ENCODE data around the gene ZBTB47. TPM values are rescaled to one million over a fixed set of nuclear protein-coding genes. Genes with fewer than 3 reads are reported as not detected.

Gene ZBTB47
- polyA plus RNA-seq, 1 donor from 2014 or later, result 4.8 TPM

DNA sequence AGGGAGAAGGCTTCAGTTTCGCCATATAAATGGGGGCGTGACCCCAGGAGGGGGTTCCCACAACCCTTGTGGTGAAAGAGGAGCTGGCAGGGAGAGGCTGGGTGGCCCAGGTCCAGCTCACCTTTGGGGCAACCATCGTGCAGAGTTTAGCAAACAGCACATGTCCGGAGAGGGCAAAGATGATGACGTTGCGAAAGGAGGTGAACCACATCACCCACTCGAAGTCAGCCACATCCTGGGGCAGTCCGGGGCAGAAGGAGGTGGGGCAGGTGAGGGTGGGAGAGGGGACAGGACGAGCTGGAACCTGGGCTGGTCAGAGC lies 45.4 kb downstream of the ZBTB47 start:
- H3K4me2 ChIP-seq (ENCODE audit: low read length), result no peak overlapping the region
- no peaks in the 10 kb centered on the region for H3K27me3 ChIP-seq (ENCODE audit: insufficient read depth, low read depth, low read length)
- H2AFZ ChIP-seq (ENCODE audit: low read depth, low read length), result no peak overlapping the region
- TF ChIP-seq RAD21 (conservative IDR thresholded peaks at IDR 0.05), result no peak
- no peak for TF ChIP-seq TAF1 (IDR thresholded peaks at IDR 0.05; ENCODE audit: low read depth)
- TF ChIP-seq EZH2 (IDR thresholded peaks at IDR 0.05; ENCODE audit: borderline replicate concordance, insufficient read depth, low read length, poor library complexity, severe bottlenecking), result no peak
- TF ChIP-seq MXI1 (conservative IDR thresholded peaks at IDR 0.05; ENCODE audit: poor library complexity, severe bottlenecking), result no peak
- no peak for TF ChIP-seq EP300 (conservative IDR thresholded peaks at IDR 0.05; ENCODE audit: poor library complexity, severe bottlenecking)
- no peak for TF ChIP-seq SMC3 (conservative IDR thresholded peaks at IDR 0.05; ENCODE audit: poor library complexity)
- TF ChIP-seq, protein P1, sequence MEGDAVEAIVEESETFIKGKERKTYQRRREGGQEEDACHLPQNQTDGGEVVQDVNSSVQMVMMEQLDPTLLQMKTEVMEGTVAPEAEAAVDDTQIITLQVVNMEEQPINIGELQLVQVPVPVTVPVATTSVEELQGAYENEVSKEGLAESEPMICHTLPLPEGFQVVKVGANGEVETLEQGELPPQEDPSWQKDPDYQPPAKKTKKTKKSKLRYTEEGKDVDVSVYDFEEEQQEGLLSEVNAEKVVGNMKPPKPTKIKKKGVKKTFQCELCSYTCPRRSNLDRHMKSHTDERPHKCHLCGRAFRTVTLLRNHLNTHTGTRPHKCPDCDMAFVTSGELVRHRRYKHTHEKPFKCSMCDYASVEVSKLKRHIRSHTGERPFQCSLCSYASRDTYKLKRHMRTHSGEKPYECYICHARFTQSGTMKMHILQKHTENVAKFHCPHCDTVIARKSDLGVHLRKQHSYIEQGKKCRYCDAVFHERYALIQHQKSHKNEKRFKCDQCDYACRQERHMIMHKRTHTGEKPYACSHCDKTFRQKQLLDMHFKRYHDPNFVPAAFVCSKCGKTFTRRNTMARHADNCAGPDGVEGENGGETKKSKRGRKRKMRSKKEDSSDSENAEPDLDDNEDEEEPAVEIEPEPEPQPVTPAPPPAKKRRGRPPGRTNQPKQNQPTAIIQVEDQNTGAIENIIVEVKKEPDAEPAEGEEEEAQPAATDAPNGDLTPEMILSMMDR (IDR thresholded peaks at IDR 0.05; ENCODE audit: poor library complexity, severe bottlenecking), result no peak
- no peak for TF ChIP-seq POLR2AphosphoS5 (IDR thresholded peaks at IDR 0.05)
- no peak for TF ChIP-seq REST (IDR thresholded peaks at IDR 0.05; ENCODE audit: borderline replicate concordance)
- H4K20me1 ChIP-seq (ENCODE audit: insufficient read depth), result no peaks in the 10 kb centered on the region
- no peaks in the 10 kb centered on the region for H3K9me3 ChIP-seq (ENCODE audit: low read length)
- no peaks in the 10 kb centered on the region for H3K9me2 ChIP-seq (ENCODE audit: insufficient read depth, low read length)
- H3K27ac ChIP-seq (ENCODE audit: low read length), result no peak overlapping the region
- H3K36me3 ChIP-seq (ENCODE audit: insufficient read depth, low read length), result no peaks in the 10 kb centered on the region
- H3F3A ChIP-seq (ENCODE audit: insufficient read depth, low read length, poor library complexity, severe bottlenecking), result no peaks in the 10 kb centered on the region
- no peak overlapping the region for H3K9ac ChIP-seq (ENCODE audit: low read length)
- no peak overlapping the region for H3K4me3 ChIP-seq (ENCODE audit: low read length)
- H3K79me2 ChIP-seq (replicated peaks; ENCODE audit: insufficient read depth, low read length), result no peaks in the 10 kb centered on the region

DNA sequence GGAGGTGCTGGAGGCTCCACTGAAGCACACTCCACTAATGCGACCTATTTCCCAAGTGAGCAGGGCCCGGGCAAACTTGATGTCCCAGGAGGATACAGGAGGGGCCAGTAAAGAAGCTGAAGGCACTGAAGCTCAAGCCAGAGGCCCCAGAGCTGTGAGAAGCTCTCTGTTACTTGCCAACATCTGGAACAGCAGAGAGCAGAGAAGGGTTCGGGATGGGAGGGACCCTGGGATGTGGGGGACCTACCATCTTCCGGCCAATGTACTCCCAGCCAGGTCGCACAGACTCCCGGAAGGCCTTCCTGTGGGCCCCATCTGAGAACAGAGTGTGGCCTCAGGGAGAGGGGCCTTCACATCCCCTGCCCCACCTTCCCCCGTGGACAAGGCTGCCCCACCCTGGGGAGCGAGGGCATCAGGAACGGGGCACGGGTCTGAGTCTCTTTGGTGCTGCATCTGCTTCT lies 46.0 kb downstream of the ZBTB47 start:
- H3K9ac ChIP-seq (ENCODE audit: low read length), result no peak overlapping the region
- H3K27me3 ChIP-seq (ENCODE audit: insufficient read depth, low read depth, low read length), result no peaks in the 10 kb centered on the region
- no peak overlapping the region for H3K4me3 ChIP-seq (ENCODE audit: low read length)
- H3K4me2 ChIP-seq (ENCODE audit: low read length), result no peak overlapping the region
- H4K20me1 ChIP-seq (ENCODE audit: insufficient read depth), result no peaks in the 10 kb centered on the region
- H3K27ac ChIP-seq (ENCODE audit: low read length), result no peak overlapping the region
- H3K9me2 ChIP-seq (ENCODE audit: insufficient read depth, low read length), result no peaks in the 10 kb centered on the region
- no peaks in the 10 kb centered on the region for H3K36me3 ChIP-seq (ENCODE audit: insufficient read depth, low read length)
- TF ChIP-seq TAF1 (IDR thresholded peaks at IDR 0.05; ENCODE audit: low read depth) (no peak), MXI1 (conservative IDR thresholded peaks at IDR 0.05; ENCODE audit: poor library complexity, severe bottlenecking) (no peak), EZH2 (IDR thresholded peaks at IDR 0.05; ENCODE audit: borderline replicate concordance, insufficient read depth, low read length, poor library complexity, severe bottlenecking) (no peak), REST (IDR thresholded peaks at IDR 0.05; ENCODE audit: borderline replicate concordance) (no peak), RAD21 (conservative IDR thresholded peaks at IDR 0.05) (no peak), POLR2AphosphoS5 (IDR thresholded peaks at IDR 0.05) (no peak), EP300 (conservative IDR thresholded peaks at IDR 0.05; ENCODE audit: poor library complexity, severe bottlenecking) (no peak), SMC3 (conservative IDR thresholded peaks at IDR 0.05; ENCODE audit: poor library complexity) (no peak)
- TF ChIP-seq, protein P1 (IDR thresholded peaks at IDR 0.05; ENCODE audit: poor library complexity, severe bottlenecking), result no peak
- H3F3A ChIP-seq (ENCODE audit: insufficient read depth, low read length, poor library complexity, severe bottlenecking), result no peaks in the 10 kb centered on the region
- H3K79me2 ChIP-seq (replicated peaks; ENCODE audit: insufficient read depth, low read length), result no peaks in the 10 kb centered on the region
- H3K9me3 ChIP-seq (ENCODE audit: low read length), result no peaks in the 10 kb centered on the region
- no peak overlapping the region for H2AFZ ChIP-seq (ENCODE audit: low read depth, low read length)
